Stomach (tissue), 9 donors: ENCODE measurements around the gene ERVW-1. TPM values are rescaled to one million over a fixed set of nuclear protein-coding genes. Genes with fewer than 3 reads are reported as not detected.

Experiments used
- DNase-seq, 2 donors: peaks; one replicate each; pipeline versions ENCODE4 v3.0.0 to v3.0.0-alpha.2; 2013 to 2019
- H3K27ac ChIP-seq, 5 donors: fragments of 200-600 bp in 4 of 5; sonication (generic) in 4 of 5; one replicate each; pipeline ENCODE4 v1.5.1; 2013 to 2019; ENCODE audit warnings: mild to moderate bottlenecking in 1 of 5, moderate library complexity in 1 of 5
- H3K27me3 ChIP-seq, 3 donors: fragments of 200-600 bp; sonication (generic); one replicate each; pipeline ENCODE4 v1.5.1; 2017 to 2019; ENCODE audit warnings: mixed run types in 1 of 3
- H3K36me3 ChIP-seq, 4 donors: fragments of 200-600 bp; sonication (generic); 1 replicate in 3 of 4; 2 replicates in 1 of 4; pipeline ENCODE4 v1.5.1; 2016 to 2019
- H3K4me1 ChIP-seq, 4 donors: fragments of 200-600 bp; sonication (generic); one replicate each; pipeline ENCODE4 v1.5.1; 2016 to 2019
- H3K4me3 ChIP-seq, 4 donors: fragments of 200-600 bp; sonication (generic) in 3 of 4; one replicate each; pipeline ENCODE4 v1.5.1; 2016 to 2019; ENCODE audit warnings: mild to moderate bottlenecking in 1 of 4
- H3K9me3 ChIP-seq, 4 donors: fragments of 200-600 bp; sonication (generic); one replicate each; pipeline ENCODE4 v1.5.1; 2016 to 2019
- CTCF ChIP-seq, 7 experiments: fragments of 450-650 bp in 4 of 7; fragments of 200-600 bp in 3 of 7; sonication (generic) in 3 of 7; IDR thresholded peaks; one replicate each; pipeline ENCODE4 v1.5.1; 2016 to 2019; ENCODE audit warnings: antibody characterized with exemption in 7 of 7, control low read depth in 2 of 7, mild to moderate bottlenecking in 1 of 7
- EP300 ChIP-seq: sonication (generic); formaldehyde crosslinking; IDR thresholded peaks from one replicate; pipeline ENCODE4 v1.6.1; 2017; ENCODE audit warnings: antibody characterized with exemption
- POLR2A ChIP-seq, 4 donors: fragments of 450-650 bp; IDR thresholded peaks; one replicate each; pipeline ENCODE4 v1.6.1; 2016; ENCODE audit warnings: antibody characterized with exemption in 4 of 4, control low read depth in 2 of 4, mild to moderate bottlenecking in 1 of 4, moderate library complexity in 1 of 4
- POLR2AphosphoS5 ChIP-seq, 3 donors: sonication (generic); formaldehyde crosslinking; IDR thresholded peaks; one replicate each; pipeline ENCODE4 v1.6.1; 2016; ENCODE audit warnings: antibody characterized with exemption in 3 of 3
- WGBS, 5 donors: extraction: QIAGEN DNeasy Blood & Tissue Kit in 3 of 5; methylation state at CpG; one replicate each; pipeline versions ENCODE4 v1.1.5 to v1.1.7; 2013 to 2018; 5-methylcytosine and 5-hydroxymethylcytosine counted together
- intact Hi-C: fragments of 100-400 bp; cut with DNase I; formaldehyde crosslinking; loops from one replicate; pipeline ENCODE4 v1.15.1; 2023; ENCODE audit warnings: low total_unique reads
- polyA plus RNA-seq, 3 donors: library from polyadenylated mRNA; stranded (reverse); fragments of 200-250 nt; gene quantifications; one replicate each; pipeline ENCODE4 v1.2.3, GENCODE V29; 2013
- total RNA-seq, 5 donors: library from RNA; depleted of rRNA; stranded (reverse); fragments of >200 nt; gene quantifications; one replicate each; pipeline versions ENCODE4 v1.1.0 to v1.2.3, GENCODE V29; 2014 to 2016
- donor health status: healthy with polysubstance abuse.
- donor health status: Bipolar disorder and iron deficiency.
- donor health status: healthy.

ERVW-1 gene
- total and polyA plus RNA-seq, 8 donors, result 0.18 TPM; not detected in 7

- Histone ChIP-seq H3K27me3 (no peaks in the 10 kb centered on the region), H3K4me3 (no peak overlapping the region), H3K27ac (no peak overlapping the region), H3K4me1 (no peaks in the 10 kb centered on the region), H3K36me3 (peaks cover 25 to 94% (median 93%) of the 10 kb centered on the region in 4 donors), H3K9me3 (no peaks in the 10 kb centered on the region)
- 89 to 93% (median 91%) methylated on average over 2 of the region's 2 CpGs for WGBS, 5 donors
- no peak for TF ChIP-seq POLR2AphosphoS5 (IDR thresholded peaks at IDR 0.05)
- no peak for TF ChIP-seq EP300
- no peak for TF ChIP-seq CTCF (IDR thresholded peaks at IDR 0.05)
- TF ChIP-seq POLR2A (IDR thresholded peaks at IDR 0.05), result no peak
- DNase-seq, result no peak
- intact Hi-C loops, result no loop called here
These were observed 26.0 kb upstream of the ERVW-1 start for GRCh38 chr7:92503767-92504166.

DNA sequence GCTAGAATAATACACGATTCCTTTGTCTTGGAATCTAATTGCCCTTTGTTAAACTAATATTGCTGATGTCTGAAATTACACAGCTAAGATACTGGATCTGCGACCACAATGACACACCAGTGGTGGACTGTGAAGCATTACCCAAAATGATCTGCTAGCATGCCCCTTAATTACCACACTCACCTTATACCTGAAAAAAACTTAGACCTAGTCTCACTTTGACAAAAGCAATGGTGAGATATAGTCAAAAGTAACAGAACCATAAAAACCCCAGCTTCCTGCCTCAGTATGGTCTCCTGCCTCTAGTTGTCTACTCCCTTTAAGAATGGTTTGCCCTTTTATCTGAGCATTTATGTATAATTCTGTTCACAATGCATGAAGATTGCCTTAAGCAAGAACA, 20.8 kb upstream of the ERVW-1 start:
- DNase-seq, result no peak
- 79 to 92% (median 91%) methylated on average over 2 of the region's 2 CpGs for WGBS, 5 donors
- no peak for TF ChIP-seq CTCF (IDR thresholded peaks at IDR 0.05)
- no peak for TF ChIP-seq EP300
- TF ChIP-seq POLR2AphosphoS5 (IDR thresholded peaks at IDR 0.05), result no peak
- TF ChIP-seq POLR2A (IDR thresholded peaks at IDR 0.05), result no peak
- no peak overlapping the region for H3K27ac ChIP-seq
- no peaks in the 10 kb centered on the region for H3K27me3 ChIP-seq
- intact Hi-C loops, result no loop called here
- H3K4me1 ChIP-seq, result no peaks in the 10 kb centered on the region
- no peaks in the 10 kb centered on the region for H3K9me3 ChIP-seq
- H3K36me3 ChIP-seq, result peaks cover 29 to 99% (median 91%) of the 10 kb centered on the region in 4 donors
- no peak overlapping the region for H3K4me3 ChIP-seq

GRCh38 chr7:92496876-92497275, 19.1 kb upstream of the ERVW-1 start:
- TF ChIP-seq POLR2AphosphoS5 (IDR thresholded peaks at IDR 0.05) (no peak), CTCF (IDR thresholded peaks at IDR 0.05) (no peak), EP300 (no peak), POLR2A (IDR thresholded peaks at IDR 0.05) (no peak)
- Histone ChIP-seq H3K27ac (no peak overlapping the region), H3K9me3 (no peaks in the 10 kb centered on the region), H3K4me1 (no peaks in the 10 kb centered on the region), H3K4me3 (no peak overlapping the region), H3K36me3 (peaks cover 42 to 99% (median 91%) of the 10 kb centered on the region in 4 donors), H3K27me3 (no peaks in the 10 kb centered on the region)
- no peak for DNase-seq
- intact Hi-C loops, result no loop called here
- 87 to 94% (median 91%) methylated on average over 2 of the region's 2 CpGs for WGBS, 5 donors

- no peak for DNase-seq
- no peak overlapping the region for H3K4me3 ChIP-seq
- no peaks in the 10 kb centered on the region for H3K27me3 ChIP-seq
- no peaks in the 10 kb centered on the region for H3K4me1 ChIP-seq
- H3K36me3 ChIP-seq, result peaks cover 46 to 100% (median 98%) of the 10 kb centered on the region in 4 donors
- no peaks in the 10 kb centered on the region for H3K9me3 ChIP-seq
- intact Hi-C loops, result no loop called here
- 39 to 76% (median 58%) methylated on average over 1 of the region's 1 CpG for WGBS, 5 donors
- no peak for TF ChIP-seq CTCF (IDR thresholded peaks at IDR 0.05)
- H3K27ac ChIP-seq, result no peak overlapping the region
These were observed 11.9 kb upstream of the ERVW-1 start for GRCh38 chr7:92489634-92490033.
